Skeletal muscle cell (primary cell): ENCODE measurements around the gene ANKIB1.
"Not testable (repeated sequence)": the region's sequence is repeated elsewhere in the genome, so short reads cannot be mapped to it uniquely, and the experiment has no call there.

Experiments used
- DNase-seq: peaks from one replicate; pipeline ENCODE4 v3.0.0-alpha.2; 2010; ENCODE audit warnings: low read depth
- H3K4me3 ChIP-seq: 2 replicates; pipeline ENCODE4 v1.5.1; 2011; ENCODE audit warnings: low read depth, mild to moderate bottlenecking, control low read depth, low read length, moderate library complexity

Gene ANKIB1

GRCh38 chr7:92245487-92246359 lies at the start of gene ANKIB1, which contains the start of gene KRIT1:
Gene ANKIB1 (plus strand): TSS chr7:92245974. CDS start chr7:92294979, 49,005 bp downstream.
Gene KRIT1 (minus strand): TSS chr7:92245914. CDS start chr7:92242135, 3,779 bp downstream.
- DNase-seq: peak; percentile 24
- H3K4me3 ChIP-seq: peak within 1 kb of the TSS; percentile 98

- no peak overlapping the region for H3K4me3 ChIP-seq
- DNase-seq: no peak
Measured at GRCh38 chr7:92200791-92201190, 45.0 kb upstream of the ANKIB1 start.

- DNase-seq: no peak
- H3K4me3 ChIP-seq: no peak overlapping the region
Measured at GRCh38 chr7:92205987-92206386, 39.8 kb upstream of the ANKIB1 start.

GRCh38 chr7:92206672-92207071 lies 39.1 kb upstream of the ANKIB1 start:
- no peak for DNase-seq
- no peak overlapping the region for H3K4me3 ChIP-seq

GRCh38 chr7:92221766-92222165 lies 24.0 kb upstream of the ANKIB1 start:
- no peak overlapping the region for H3K4me3 ChIP-seq
- DNase-seq: no peak

GRCh38 chr7:92226981-92227380 lies 18.8 kb upstream of the ANKIB1 start:
- no peak overlapping the region for H3K4me3 ChIP-seq
- no peak for DNase-seq

GRCh38 chr7:92228100-92228499 lies 17.7 kb upstream of the ANKIB1 start:
- no peak for DNase-seq
- no peak overlapping the region for H3K4me3 ChIP-seq

GRCh38 chr7:92228742-92229141 lies 17.0 kb upstream of the ANKIB1 start:
- DNase-seq: no peak
- H3K4me3 ChIP-seq: no peak overlapping the region

GRCh38 chr7:92230547-92230946 lies 15.2 kb upstream of the ANKIB1 start:
- no peak overlapping the region for H3K4me3 ChIP-seq
- no peak for DNase-seq

- H3K4me3 ChIP-seq: no peak overlapping the region
- DNase-seq: no peak
Measured at GRCh38 chr7:92242972-92243371, 2.8 kb upstream of the ANKIB1 start.

- peak overlapping the region; percentile 98 for H3K4me3 ChIP-seq
- DNase-seq: no peak
Measured at GRCh38 chr7:92244808-92245486, 827 bp upstream of the ANKIB1 start.

GRCh38 chr7:92246360-92247101 lies 757 bp downstream of the ANKIB1 start:
- DNase-seq: no peak
- H3K4me3 ChIP-seq: peak overlapping the region; percentile 98

- no peak for DNase-seq
- no peak overlapping the region for H3K4me3 ChIP-seq
Measured at GRCh38 chr7:92250603-92251002, 4.8 kb downstream of the ANKIB1 start.

GRCh38 chr7:92251181-92251580 lies 5.4 kb downstream of the ANKIB1 start:
- no peak for DNase-seq
- H3K4me3 ChIP-seq: no peak overlapping the region

GRCh38 chr7:92253251-92253650 lies 7.5 kb downstream of the ANKIB1 start:
- no peak for DNase-seq
- H3K4me3 ChIP-seq: no peak overlapping the region

GRCh38 chr7:92254800-92255199 lies 9.0 kb downstream of the ANKIB1 start:
- DNase-seq, H3K4me3 ChIP-seq: not testable (repeated sequence)

GRCh38 chr7:92255308-92255707 lies 9.5 kb downstream of the ANKIB1 start:
- DNase-seq: peak; percentile 41
- H3K4me3 ChIP-seq: no peak overlapping the region

- no peak overlapping the region for H3K4me3 ChIP-seq
- DNase-seq: no peak
Measured at GRCh38 chr7:92259062-92259461, 13.3 kb downstream of the ANKIB1 start.

GRCh38 chr7:92259610-92260247 lies 14.0 kb downstream of the ANKIB1 start:
- H3K4me3 ChIP-seq: no peak overlapping the region

More at GRCh38 chr7:92259610-92260247, 14.0 kb downstream of the ANKIB1 start:
- no peak for DNase-seq
